ENCODE measurements around the gene ENO1. TPM values are rescaled to one million over a fixed set of nuclear protein-coding genes. Genes with fewer than 3 reads are reported as not detected.

Gene ENO1
- total and polyA plus RNA-seq, 2 experiments from 2014 or later = 910 to 1,831 TPM

DNA sequence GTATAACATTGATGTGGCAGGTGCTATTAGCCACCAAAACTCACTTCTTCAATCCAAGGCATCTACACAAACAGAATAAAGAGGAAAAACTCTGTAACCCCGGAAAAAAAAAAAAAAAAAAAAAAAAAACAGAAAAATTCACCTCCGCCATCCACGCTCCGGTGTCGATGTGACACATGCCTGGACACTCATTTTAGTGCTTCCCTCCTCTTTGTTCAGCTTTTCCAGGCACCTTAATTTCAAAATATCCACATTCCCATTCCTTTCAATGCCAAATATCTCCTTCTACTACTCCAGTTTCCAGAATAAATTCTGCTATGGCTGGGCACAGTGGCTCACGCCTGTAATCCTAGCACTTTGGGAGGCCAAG lies 55.2 kb downstream of the ENO1 start:
- H3F3A ChIP-seq (replicated peaks; ENCODE audit: low read depth) = peaks cover 1% of the 10 kb centered on the region
- Mint-ChIP-seq H3K27ac (no peak overlapping the region; the same call in 1 of the 2 replicates), H3K4me3 (no peak overlapping the region), H3K36me3 (ENCODE audit: low read depth) (no peaks in the 10 kb centered on the region), H3K9me3 (no peaks in the 10 kb centered on the region), H3K4me1 (peaks cover 29% of the 10 kb centered on the region), H3K27me3 (ENCODE audit: insufficient read depth, low read depth, poor library complexity) (peaks cover 2% of the 10 kb centered on the region)
- ATAC-seq (no peak), DNase-seq (ENCODE audit: low spot score) (no peak)
- TF ChIP-seq POLR2AphosphoS5 (IDR thresholded peaks at IDR 0.05; ENCODE audit: low read depth) (no peak), EZH2phosphoT487 (IDR thresholded peaks at IDR 0.05; ENCODE audit: unreplicated experiment) (no peak), CTCF (conservative IDR thresholded peaks at IDR 0.05; ENCODE audit: low read depth in 2 of 2) (no peak), CREB1 (CRISPR knock-in tag; IDR thresholded peaks at IDR 0.05; ENCODE audit: low read depth) (no peak), NANOG (IDR thresholded peaks at IDR 0.05; ENCODE audit: borderline replicate concordance) (no peak), ZNF114 (CRISPR knock-in tag; IDR thresholded peaks at IDR 0.05) (no peak), STAT1 (IDR thresholded peaks at IDR 0.05; ENCODE audit: unreplicated experiment) (no peak), EZH2 (IDR thresholded peaks at IDR 0.05; ENCODE audit: low read depth, unreplicated experiment) (no peak), JUNB (IDR thresholded peaks at IDR 0.05; ENCODE audit: unreplicated experiment) (no peak), ZNF331 (CRISPR knock-in tag; IDR thresholded peaks at IDR 0.05; ENCODE audit: low read depth) (no peak)
- TF ChIP-seq, protein P1, sequence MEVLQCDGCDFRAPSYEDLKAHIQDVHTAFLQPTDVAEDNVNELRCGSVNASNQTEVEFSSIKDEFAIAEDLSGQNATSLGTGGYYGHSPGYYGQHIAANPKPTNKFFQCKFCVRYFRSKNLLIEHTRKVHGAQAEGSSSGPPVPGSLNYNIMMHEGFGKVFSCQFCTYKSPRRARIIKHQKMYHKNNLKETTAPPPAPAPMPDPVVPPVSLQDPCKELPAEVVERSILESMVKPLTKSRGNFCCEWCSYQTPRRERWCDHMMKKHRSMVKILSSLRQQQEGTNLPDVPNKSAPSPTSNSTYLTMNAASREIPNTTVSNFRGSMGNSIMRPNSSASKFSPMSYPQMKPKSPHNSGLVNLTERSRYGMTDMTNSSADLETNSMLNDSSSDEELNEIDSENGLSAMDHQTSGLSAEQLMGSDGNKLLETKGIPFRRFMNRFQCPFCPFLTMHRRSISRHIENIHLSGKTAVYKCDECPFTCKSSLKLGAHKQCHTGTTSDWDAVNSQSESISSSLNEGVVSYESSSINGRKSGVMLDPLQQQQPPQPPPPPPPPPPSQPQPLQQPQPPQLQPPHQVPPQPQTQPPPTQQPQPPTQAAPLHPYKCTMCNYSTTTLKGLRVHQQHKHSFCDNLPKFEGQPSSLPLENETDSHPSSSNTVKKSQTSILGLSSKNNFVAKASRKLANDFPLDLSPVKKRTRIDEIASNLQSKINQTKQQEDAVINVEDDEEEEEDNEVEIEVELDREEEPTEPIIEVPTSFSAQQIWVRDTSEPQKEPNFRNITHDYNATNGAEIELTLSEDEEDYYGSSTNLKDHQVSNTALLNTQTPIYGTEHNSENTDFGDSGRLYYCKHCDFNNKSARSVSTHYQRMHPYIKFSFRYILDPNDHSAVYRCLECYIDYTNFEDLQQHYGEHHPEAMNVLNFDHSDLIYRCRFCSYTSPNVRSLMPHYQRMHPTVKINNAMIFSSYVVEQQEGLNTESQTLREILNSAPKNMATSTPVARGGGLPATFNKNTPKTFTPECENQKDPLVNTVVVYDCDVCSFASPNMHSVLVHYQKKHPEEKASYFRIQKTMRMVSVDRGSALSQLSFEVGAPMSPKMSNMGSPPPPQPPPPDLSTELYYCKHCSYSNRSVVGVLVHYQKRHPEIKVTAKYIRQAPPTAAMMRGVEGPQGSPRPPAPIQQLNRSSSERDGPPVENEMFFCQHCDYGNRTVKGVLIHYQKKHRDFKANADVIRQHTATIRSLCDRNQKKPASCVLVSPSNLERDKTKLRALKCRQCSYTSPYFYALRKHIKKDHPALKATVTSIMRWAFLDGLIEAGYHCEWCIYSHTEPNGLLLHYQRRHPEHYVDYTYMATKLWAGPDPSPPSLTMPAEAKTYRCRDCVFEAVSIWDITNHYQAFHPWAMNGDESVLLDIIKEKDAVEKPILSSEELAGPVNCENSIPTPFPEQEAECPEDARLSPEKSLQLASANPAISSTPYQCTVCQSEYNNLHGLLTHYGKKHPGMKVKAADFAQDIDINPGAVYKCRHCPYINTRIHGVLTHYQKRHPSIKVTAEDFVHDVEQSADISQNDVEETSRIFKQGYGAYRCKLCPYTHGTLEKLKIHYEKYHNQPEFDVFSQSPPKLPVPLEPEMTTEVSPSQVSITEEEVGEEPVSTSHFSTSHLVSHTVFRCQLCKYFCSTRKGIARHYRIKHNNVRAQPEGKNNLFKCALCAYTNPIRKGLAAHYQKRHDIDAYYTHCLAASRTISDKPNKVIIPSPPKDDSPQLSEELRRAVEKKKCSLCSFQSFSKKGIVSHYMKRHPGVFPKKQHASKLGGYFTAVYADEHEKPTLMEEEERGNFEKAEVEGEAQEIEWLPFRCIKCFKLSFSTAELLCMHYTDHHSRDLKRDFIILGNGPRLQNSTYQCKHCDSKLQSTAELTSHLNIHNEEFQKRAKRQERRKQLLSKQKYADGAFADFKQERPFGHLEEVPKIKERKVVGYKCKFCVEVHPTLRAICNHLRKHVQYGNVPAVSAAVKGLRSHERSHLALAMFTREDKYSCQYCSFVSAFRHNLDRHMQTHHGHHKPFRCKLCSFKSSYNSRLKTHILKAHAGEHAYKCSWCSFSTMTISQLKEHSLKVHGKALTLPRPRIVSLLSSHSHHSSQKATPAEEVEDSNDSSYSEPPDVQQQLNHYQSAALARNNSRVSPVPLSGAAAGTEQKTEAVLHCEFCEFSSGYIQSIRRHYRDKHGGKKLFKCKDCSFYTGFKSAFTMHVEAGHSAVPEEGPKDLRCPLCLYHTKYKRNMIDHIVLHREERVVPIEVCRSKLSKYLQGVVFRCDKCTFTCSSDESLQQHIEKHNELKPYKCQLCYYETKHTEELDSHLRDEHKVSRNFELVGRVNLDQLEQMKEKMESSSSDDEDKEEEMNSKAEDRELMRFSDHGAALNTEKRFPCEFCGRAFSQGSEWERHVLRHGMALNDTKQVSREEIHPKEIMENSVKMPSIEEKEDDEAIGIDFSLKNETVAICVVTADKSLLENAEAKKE (CRISPR knock-in tag; IDR thresholded peaks at IDR 0.05) = no peak
- TF ChIP-seq, protein P2, sequence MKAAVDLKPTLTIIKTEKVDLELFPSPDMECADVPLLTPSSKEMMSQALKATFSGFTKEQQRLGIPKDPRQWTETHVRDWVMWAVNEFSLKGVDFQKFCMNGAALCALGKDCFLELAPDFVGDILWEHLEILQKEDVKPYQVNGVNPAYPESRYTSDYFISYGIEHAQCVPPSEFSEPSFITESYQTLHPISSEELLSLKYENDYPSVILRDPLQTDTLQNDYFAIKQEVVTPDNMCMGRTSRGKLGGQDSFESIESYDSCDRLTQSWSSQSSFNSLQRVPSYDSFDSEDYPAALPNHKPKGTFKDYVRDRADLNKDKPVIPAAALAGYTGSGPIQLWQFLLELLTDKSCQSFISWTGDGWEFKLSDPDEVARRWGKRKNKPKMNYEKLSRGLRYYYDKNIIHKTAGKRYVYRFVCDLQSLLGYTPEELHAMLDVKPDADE (IDR thresholded peaks at IDR 0.05) = no peak
- TF ChIP-seq, protein P3, sequence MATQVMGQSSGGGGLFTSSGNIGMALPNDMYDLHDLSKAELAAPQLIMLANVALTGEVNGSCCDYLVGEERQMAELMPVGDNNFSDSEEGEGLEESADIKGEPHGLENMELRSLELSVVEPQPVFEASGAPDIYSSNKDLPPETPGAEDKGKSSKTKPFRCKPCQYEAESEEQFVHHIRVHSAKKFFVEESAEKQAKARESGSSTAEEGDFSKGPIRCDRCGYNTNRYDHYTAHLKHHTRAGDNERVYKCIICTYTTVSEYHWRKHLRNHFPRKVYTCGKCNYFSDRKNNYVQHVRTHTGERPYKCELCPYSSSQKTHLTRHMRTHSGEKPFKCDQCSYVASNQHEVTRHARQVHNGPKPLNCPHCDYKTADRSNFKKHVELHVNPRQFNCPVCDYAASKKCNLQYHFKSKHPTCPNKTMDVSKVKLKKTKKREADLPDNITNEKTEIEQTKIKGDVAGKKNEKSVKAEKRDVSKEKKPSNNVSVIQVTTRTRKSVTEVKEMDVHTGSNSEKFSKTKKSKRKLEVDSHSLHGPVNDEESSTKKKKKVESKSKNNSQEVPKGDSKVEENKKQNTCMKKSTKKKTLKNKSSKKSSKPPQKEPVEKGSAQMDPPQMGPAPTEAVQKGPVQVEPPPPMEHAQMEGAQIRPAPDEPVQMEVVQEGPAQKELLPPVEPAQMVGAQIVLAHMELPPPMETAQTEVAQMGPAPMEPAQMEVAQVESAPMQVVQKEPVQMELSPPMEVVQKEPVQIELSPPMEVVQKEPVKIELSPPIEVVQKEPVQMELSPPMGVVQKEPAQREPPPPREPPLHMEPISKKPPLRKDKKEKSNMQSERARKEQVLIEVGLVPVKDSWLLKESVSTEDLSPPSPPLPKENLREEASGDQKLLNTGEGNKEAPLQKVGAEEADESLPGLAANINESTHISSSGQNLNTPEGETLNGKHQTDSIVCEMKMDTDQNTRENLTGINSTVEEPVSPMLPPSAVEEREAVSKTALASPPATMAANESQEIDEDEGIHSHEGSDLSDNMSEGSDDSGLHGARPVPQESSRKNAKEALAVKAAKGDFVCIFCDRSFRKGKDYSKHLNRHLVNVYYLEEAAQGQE (IDR thresholded peaks at IDR 0.05; ENCODE audit: unreplicated experiment) = no peak
- peak overlapping the region; percentile 67; the same call in 1 of the 2 replicates for H3K27ac ChIP-seq (ENCODE audit: low read depth)
- no peak overlapping the region for H2AFZ ChIP-seq
- H3K27me3 ChIP-seq (ENCODE audit: insufficient read depth) = no peaks in the 10 kb centered on the region
- H3K36me3 ChIP-seq (ENCODE audit: insufficient read depth) = no peaks in the 10 kb centered on the region
- no peaks in the 10 kb centered on the region for H3K79me2 ChIP-seq (replicated peaks; ENCODE audit: insufficient read depth)
- peaks cover 23% of the 10 kb centered on the region for H3K4me1 ChIP-seq (ENCODE audit: insufficient read depth)
- H4K20me1 ChIP-seq (replicated peaks; ENCODE audit: insufficient read depth) = no peaks in the 10 kb centered on the region
- no peak overlapping the region for H3K4me2 ChIP-seq
- no peaks in the 10 kb centered on the region for H3K9me2 ChIP-seq (ENCODE audit: insufficient read depth)
- H3K4me3 ChIP-seq = no peak overlapping the region
